CD4-positive, alpha-beta T cell (primary cell): ENCODE data around the gene TMEM256. TPM values are rescaled to one million over a fixed set of nuclear protein-coding genes. Genes with fewer than 3 reads are reported as not detected.

Experiments used
- ATAC-seq: fragments of 200-7000 bp; cut with Tn5 transposase; one replicate; pipeline ENCODE4 v1.10.0; 2022; ENCODE audit warnings: mild to moderate bottlenecking; ENCODE audit not compliant: poor library complexity
- CTCF ChIA-PET: fragments of 350-600 bp; sonication (Branson Sonifier 250); formaldehyde crosslinking; loops from one replicate; lab custom pipeline; 2021; ENCODE audit warnings: antibody characterized with exemption, inconsistent platforms; lab: Charles Lee
- POLR2A ChIA-PET: fragments of 350-600 bp; sonication (Branson Sonifier 250); formaldehyde crosslinking; loops from one replicate; lab custom pipeline; 2021; ENCODE audit warnings: antibody characterized with exemption, inconsistent platforms; lab: Charles Lee
- DNase-seq, 14 experiments: peaks; one replicate each; pipeline ENCODE4 v3.0.0-alpha.2; 2013 to 2020; ENCODE audit warnings: mixed read lengths in 2 of 14
- H3K27ac ChIP-seq, 2 donors: one replicate each; pipeline versions ENCODE4 v1.5.1 to v1.7.0; 2013; ENCODE audit warnings: low read length in 2 of 2, low read depth in 1 of 2, mild to moderate bottlenecking in 1 of 2
- H3K27me3 ChIP-seq, 2 experiments: 1 replicate in 1 of 2; 2 replicates in 1 of 2; pipeline versions ENCODE4 v1.6.1 to v1.7.0; 2013; ENCODE audit warnings: low read length in 2 of 2, control low read depth in 1 of 2, mild to moderate bottlenecking in 1 of 2, moderate library complexity in 1 of 2; ENCODE audit not compliant: insufficient read depth in 2 of 2, control insufficient read depth in 1 of 2
- H3K36me3 ChIP-seq: one replicate; pipeline ENCODE4 v1.6.1; 2013; ENCODE audit warnings: low read length, control low read depth; ENCODE audit not compliant: insufficient read depth
- H3K4me1 ChIP-seq: one replicate; pipeline ENCODE4 v1.6.1; 2013; ENCODE audit warnings: low read length, control low read depth; ENCODE audit not compliant: insufficient read depth
- H3K4me3 ChIP-seq: one replicate; pipeline ENCODE4 v1.5.1; 2013; ENCODE audit warnings: mild to moderate bottlenecking, low read length, moderate library complexity
- H3K9me3 ChIP-seq, 2 experiments: 1 replicate in 1 of 2; 2 replicates in 1 of 2; pipeline versions ENCODE4 v1.6.1 to v1.7.0; 2013; ENCODE audit warnings: low read length in 2 of 2, mild to moderate bottlenecking in 2 of 2, control low read depth in 1 of 2, moderate library complexity in 1 of 2; ENCODE audit not compliant: control insufficient read depth in 1 of 2, insufficient read depth in 1 of 2
- H3K27ac Mint-ChIP-seq: one replicate; pipeline ENCODE4 v1.8.0; 2020; ENCODE audit warnings: mixed read lengths
- H3K27me3 Mint-ChIP-seq: one replicate; pipeline ENCODE4 v1.8.0; 2021; ENCODE audit warnings: mixed read lengths
- H3K36me3 Mint-ChIP-seq: one replicate; pipeline ENCODE4 v1.8.0; 2021; ENCODE audit warnings: low read depth, mixed read lengths
- H3K4me1 Mint-ChIP-seq: one replicate; pipeline ENCODE4 v1.8.0; 2021; ENCODE audit warnings: low read depth, mixed read lengths
- H3K4me3 Mint-ChIP-seq: one replicate; pipeline ENCODE4 v1.8.0; 2020; ENCODE audit warnings: mild to moderate bottlenecking, mixed read lengths
- H3K9me3 Mint-ChIP-seq: one replicate; pipeline ENCODE4 v1.8.0; 2020; ENCODE audit warnings: mixed read lengths
- CTCF ChIP-seq: fragments of 200-600 bp; IDR thresholded peaks from one replicate; pipeline ENCODE4 v1.8.0; 2022; ENCODE audit warnings: antibody characterized with exemption, mild to moderate bottlenecking
- intact Hi-C, 2 experiments: fragments of 100-400 bp; cut with DNase I in 1 of 2; cut with micrococcal nuclease in 1 of 2; formaldehyde crosslinking; loops; one replicate each; pipeline versions ENCODE4 v1.15.1 to v1.9.0; 2023 to 2025; cut with DNase I, micrococcal nuclease
- total RNA-seq, 174 experiments: library from RNA in 2 of 174; stranded (reverse) in 2 of 174; gene quantifications; one replicate each; pipeline ENCODE4 v1.2.3 and lab custom pipeline; 2021 to 2026

Gene TMEM256
- total RNA-seq, 2 experiments from 2014 or later: 29.0 to 29.4 TPM

GRCh38 chr17:7426896-7427489 lies 23.1 kb upstream of the TMEM256 start:
- Histone ChIP-seq H3K4me3 (no peak overlapping the region), H3K4me1 (no peaks in the 10 kb centered on the region), H3K27ac (no peak overlapping the region), H3K9me3 (no peaks in the 10 kb centered on the region), H3K27me3 (no peaks in the 10 kb centered on the region), H3K36me3 (no peaks in the 10 kb centered on the region)
- Mint-ChIP-seq H3K9me3 (no peaks in the 10 kb centered on the region), H3K4me3 (no peak overlapping the region), H3K36me3 (no peaks in the 10 kb centered on the region), H3K27ac (no peak overlapping the region), H3K4me1 (no peaks in the 10 kb centered on the region), H3K27me3 (no peaks in the 10 kb centered on the region)
- ChIA-PET POLR2A (no interaction called here), CTCF (no interaction called here)
- intact Hi-C loops: no loop called here
- DNase-seq: no peak
- TF ChIP-seq CTCF: no peak
- no peak for ATAC-seq

- H3K27me3 Mint-ChIP-seq: no peaks in the 10 kb centered on the region
These were observed 22.4 kb upstream of the TMEM256 start for GRCh38 chr17:7426203-7426863.

GRCh38 chr17:7425756-7426155 lies 21.9 kb upstream of the TMEM256 start:
- no peaks in the 10 kb centered on the region for H3K9me3 Mint-ChIP-seq
- Histone ChIP-seq H3K27ac (no peak overlapping the region), H3K27me3 (no peaks in the 10 kb centered on the region), H3K4me3 (no peak overlapping the region), H3K36me3 (no peaks in the 10 kb centered on the region), H3K4me1 (no peaks in the 10 kb centered on the region), H3K9me3 (peaks cover 0 to 2% of the 10 kb centered on the region in 2 experiments)
- H3K27ac Mint-ChIP-seq: no peak overlapping the region
- ChIA-PET CTCF (interaction anchor here (1.0 kb wide), 1 partner anchor 11 kb away, joined by 3 read pairs; no protein-coding TSS in a partner anchor), POLR2A (interaction anchor here (1.0 kb wide), 1 partner anchor 9 kb away, joined by 3 read pairs; the partner anchor contains the start of gene TMEM102)
- ATAC-seq (no peak), DNase-seq (no peak)
- no peak for TF ChIP-seq CTCF
- no peaks in the 10 kb centered on the region for H3K4me1 Mint-ChIP-seq
- intact Hi-C loops: no loop called here
- no peaks in the 10 kb centered on the region for H3K36me3 Mint-ChIP-seq
- H3K27me3 Mint-ChIP-seq: no peaks in the 10 kb centered on the region
- no peak overlapping the region for H3K4me3 Mint-ChIP-seq

More at GRCh38 chr17:7426203-7426863, 22.4 kb upstream of the TMEM256 start:
- no peaks in the 10 kb centered on the region for H3K4me1 Mint-ChIP-seq
- Histone ChIP-seq H3K36me3 (no peaks in the 10 kb centered on the region), H3K27ac (no peak overlapping the region), H3K4me1 (no peaks in the 10 kb centered on the region), H3K4me3 (no peak overlapping the region), H3K27me3 (no peaks in the 10 kb centered on the region), H3K9me3 (no peaks in the 10 kb centered on the region)
- POLR2A ChIA-PET: no interaction called here
- DNase-seq: no peak
- no peak overlapping the region for H3K27ac Mint-ChIP-seq
- no peak for ATAC-seq
- CTCF ChIA-PET: no interaction called here
- H3K9me3 Mint-ChIP-seq: no peaks in the 10 kb centered on the region
- H3K4me3 Mint-ChIP-seq: no peak overlapping the region
- no peak for TF ChIP-seq CTCF
- intact Hi-C loops: no loop called here
- H3K36me3 Mint-ChIP-seq: no peaks in the 10 kb centered on the region
